Peyer's patch (tissue), 4 donors: ENCODE data around the gene CNTNAP2. TPM values are rescaled to one million over a fixed set of nuclear protein-coding genes. Genes with fewer than 3 reads are reported as not detected.

Experiments
- DNase-seq, 3 donors: peaks; one replicate each; pipeline ENCODE4 v3.0.0-alpha.2; 2017 to 2019
- H3K27ac ChIP-seq, 4 donors: fragments of 200-600 bp; sonication (generic); one replicate each; pipeline ENCODE4 v1.5.1; 2016 to 2019
- H3K27me3 ChIP-seq, 2 donors: fragments of 200-600 bp; sonication (generic); one replicate each; pipeline ENCODE4 v1.5.1; 2019
- H3K36me3 ChIP-seq, 3 donors: fragments of 200-600 bp; sonication (generic); one replicate each; pipeline ENCODE4 v1.5.1; 2016 to 2019
- H3K4me1 ChIP-seq, 4 donors: fragments of 200-600 bp; sonication (generic); one replicate each; pipeline ENCODE4 v1.5.1; 2016 to 2019
- H3K4me3 ChIP-seq, 4 donors: fragments of 200-600 bp; sonication (generic); 1 replicate in 3 of 4; 2 replicates in 1 of 4; pipeline ENCODE4 v1.5.1; 2016 to 2019; ENCODE audit warnings: mild to moderate bottlenecking in 1 of 4
- H3K9me3 ChIP-seq, 4 donors: fragments of 200-600 bp; sonication (generic); one replicate each; pipeline ENCODE4 v1.5.1; 2016 to 2019; ENCODE audit warnings: mild to moderate bottlenecking in 1 of 4
- CTCF ChIP-seq, 6 experiments: fragments of 450-650 bp in 4 of 6; fragments of 200-600 bp in 2 of 6; sonication (generic) in 1 of 6; IDR thresholded peaks; one replicate each; pipeline ENCODE4 v1.5.1; 2017 to 2019; ENCODE audit warnings: antibody characterized with exemption in 6 of 6, mild to moderate bottlenecking in 3 of 6, moderate library complexity in 1 of 6
- POLR2A ChIP-seq, 2 donors: fragments of 450-650 bp; IDR thresholded peaks; one replicate each; pipeline ENCODE4 v1.5.1; 2017; ENCODE audit warnings: antibody characterized with exemption in 2 of 2, mild to moderate bottlenecking in 2 of 2, moderate library complexity in 2 of 2
- total RNA-seq, 4 donors: library from RNA; depleted of rRNA; stranded (reverse); fragments of >200 nt; gene quantifications; one replicate each; pipeline ENCODE4 v1.1.0, GENCODE V29; 2016

The CNTNAP2 gene
- total RNA-seq, 4 donors from 2014 or later, result 1.5 to 4.9 (median 3.6) TPM

GRCh38 chr7:146861701-146862100, 745.1 kb downstream of the CNTNAP2 start:
- no peaks in the 10 kb centered on the region for H3K27me3 ChIP-seq
- H3K36me3 ChIP-seq, result no peaks in the 10 kb centered on the region
- H3K4me1 ChIP-seq, result no peaks in the 10 kb centered on the region
- no peak overlapping the region for H3K4me3 ChIP-seq
- H3K9me3 ChIP-seq, result no peaks in the 10 kb centered on the region
- DNase-seq, result no peak
- TF ChIP-seq POLR2A (IDR thresholded peaks at IDR 0.05) (no peak), CTCF (IDR thresholded peaks at IDR 0.05) (no peak)
- no peak overlapping the region for H3K27ac ChIP-seq

- Histone ChIP-seq H3K9me3 (no peaks in the 10 kb centered on the region), H3K27ac (no peak overlapping the region), H3K27me3 (no peaks in the 10 kb centered on the region), H3K36me3 (no peaks in the 10 kb centered on the region), H3K4me1 (no peaks in the 10 kb centered on the region), H3K4me3 (no peak overlapping the region)
- no peak for TF ChIP-seq POLR2A (IDR thresholded peaks at IDR 0.05)
- TF ChIP-seq CTCF (IDR thresholded peaks at IDR 0.05), result no peak
- DNase-seq, result no peak
Measured at GRCh38 chr7:146862415-146862814, 745.8 kb downstream of the CNTNAP2 start.

- no peak for DNase-seq
- Histone ChIP-seq H3K27me3 (no peaks in the 10 kb centered on the region), H3K9me3 (no peaks in the 10 kb centered on the region), H3K27ac (no peak overlapping the region), H3K4me1 (no peaks in the 10 kb centered on the region), H3K36me3 (no peaks in the 10 kb centered on the region), H3K4me3 (no peak overlapping the region)
- TF ChIP-seq CTCF (IDR thresholded peaks at IDR 0.05) (no peak), POLR2A (IDR thresholded peaks at IDR 0.05) (no peak)
Measured at GRCh38 chr7:146864644-146865043, 748.0 kb downstream of the CNTNAP2 start.

GRCh38 chr7:146865696-146866095, 749.1 kb downstream of the CNTNAP2 start:
- DNase-seq, result no peak
- no peaks in the 10 kb centered on the region for H3K4me1 ChIP-seq
- no peak overlapping the region for H3K27ac ChIP-seq
- no peaks in the 10 kb centered on the region for H3K9me3 ChIP-seq
- no peak overlapping the region for H3K4me3 ChIP-seq
- H3K27me3 ChIP-seq, result no peaks in the 10 kb centered on the region
- H3K36me3 ChIP-seq, result no peaks in the 10 kb centered on the region
- TF ChIP-seq CTCF (IDR thresholded peaks at IDR 0.05) (no peak), POLR2A (IDR thresholded peaks at IDR 0.05) (no peak)

- Histone ChIP-seq H3K4me1 (no peaks in the 10 kb centered on the region), H3K9me3 (no peaks in the 10 kb centered on the region), H3K36me3 (no peaks in the 10 kb centered on the region)
Measured at GRCh38 chr7:146874722-146875121, 758.1 kb downstream of the CNTNAP2 start.

More at GRCh38 chr7:146874722-146875121, 758.1 kb downstream of the CNTNAP2 start:
- DNase-seq, result no peak
- TF ChIP-seq POLR2A (IDR thresholded peaks at IDR 0.05) (no peak), CTCF (IDR thresholded peaks at IDR 0.05) (no peak)
- no peaks in the 10 kb centered on the region for H3K27me3 ChIP-seq
- H3K27ac ChIP-seq, result no peak overlapping the region
- H3K4me3 ChIP-seq, result no peak overlapping the region
